OCI-LY3 (cell line): Measurements from ENCODE around the gene CITED2.

Source experiments
- EZH2phosphoT487 ChIP-seq: fragments of 200-600 bp; shearing (Covaris generic); IDR thresholded peaks from 2 replicates; pipeline ENCODE4 v1.6.1; 2018; ENCODE audit warnings: antibody characterized with exemption, mixed run types, low read depth
- TF ChIP-seq, protein P1 (sequence below): fragments of 200-600, 300-600 bp; sonication (generic); IDR thresholded peaks from 2 replicates; pipeline ENCODE4 v1.5.1; 2014; ENCODE audit warnings: antibody characterized with exemption, low read length, low read depth

DNA sequence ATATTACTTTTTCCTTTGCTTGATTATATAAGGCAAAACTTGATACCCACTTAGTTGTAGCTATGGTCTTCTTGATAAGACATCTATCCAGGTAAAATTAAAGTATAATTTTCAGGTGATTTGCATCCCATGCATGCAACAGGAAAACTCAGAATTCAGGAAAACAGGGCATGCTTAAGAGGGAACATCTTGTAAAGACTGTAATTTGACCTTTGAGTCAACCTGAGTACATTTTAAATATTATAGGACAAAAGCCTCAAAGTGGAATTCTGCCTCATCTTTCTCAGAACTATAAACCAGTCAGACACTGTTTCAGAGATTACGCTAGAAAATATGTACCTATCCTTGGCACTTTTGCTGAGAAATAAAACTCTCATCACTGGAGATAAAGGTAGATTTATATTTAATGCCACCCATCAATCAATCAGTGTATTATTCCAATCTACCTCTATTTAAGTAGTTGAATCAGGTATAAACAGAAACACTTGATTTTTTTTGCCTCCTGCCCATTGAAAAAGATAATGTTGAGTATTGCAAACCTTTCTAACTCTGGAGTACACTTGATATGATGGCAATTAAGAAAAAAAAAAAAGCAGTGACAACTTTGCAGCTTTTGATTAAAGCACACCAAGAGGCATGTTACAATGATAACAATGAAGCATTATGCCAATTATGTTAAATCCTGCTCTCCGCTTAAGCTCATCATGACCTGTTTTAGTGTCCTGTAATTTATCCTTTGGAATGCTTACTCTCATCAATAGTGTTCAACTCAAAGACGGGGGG lies 2.8 kb downstream of the CITED2 start:
- TF ChIP-seq EZH2phosphoT487 = no peak
- TF ChIP-seq, protein P1, sequence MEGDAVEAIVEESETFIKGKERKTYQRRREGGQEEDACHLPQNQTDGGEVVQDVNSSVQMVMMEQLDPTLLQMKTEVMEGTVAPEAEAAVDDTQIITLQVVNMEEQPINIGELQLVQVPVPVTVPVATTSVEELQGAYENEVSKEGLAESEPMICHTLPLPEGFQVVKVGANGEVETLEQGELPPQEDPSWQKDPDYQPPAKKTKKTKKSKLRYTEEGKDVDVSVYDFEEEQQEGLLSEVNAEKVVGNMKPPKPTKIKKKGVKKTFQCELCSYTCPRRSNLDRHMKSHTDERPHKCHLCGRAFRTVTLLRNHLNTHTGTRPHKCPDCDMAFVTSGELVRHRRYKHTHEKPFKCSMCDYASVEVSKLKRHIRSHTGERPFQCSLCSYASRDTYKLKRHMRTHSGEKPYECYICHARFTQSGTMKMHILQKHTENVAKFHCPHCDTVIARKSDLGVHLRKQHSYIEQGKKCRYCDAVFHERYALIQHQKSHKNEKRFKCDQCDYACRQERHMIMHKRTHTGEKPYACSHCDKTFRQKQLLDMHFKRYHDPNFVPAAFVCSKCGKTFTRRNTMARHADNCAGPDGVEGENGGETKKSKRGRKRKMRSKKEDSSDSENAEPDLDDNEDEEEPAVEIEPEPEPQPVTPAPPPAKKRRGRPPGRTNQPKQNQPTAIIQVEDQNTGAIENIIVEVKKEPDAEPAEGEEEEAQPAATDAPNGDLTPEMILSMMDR = no peak
